A673 (cell line): ENCODE data around the gene ATP1A2. TPM values are rescaled to one million over a fixed set of nuclear protein-coding genes. Genes with fewer than 3 reads are reported as not detected.

Experiments used
- BruUV-seq: library from RNA; stranded (reverse); fragments of 400-500 nt; replicated peaks from 2 replicates; lab custom pipeline; 2021; lab: Mats Ljungman, UMichigan
- CTCF ChIA-PET: fragments of 300-600 bp; sonication (Branson Sonifier 250); formaldehyde crosslinking; loops from one replicate; lab custom pipeline; 2022; ENCODE audit warnings: antibody characterized with exemption; lab: Charles Lee
- POLR2A ChIA-PET: fragments of 300-600 bp; sonication (Branson Sonifier 250); formaldehyde crosslinking; loops from one replicate; lab custom pipeline; 2022; ENCODE audit warnings: antibody characterized with exemption; ENCODE audit not compliant: low non-redundant PET; lab: Charles Lee
- DNase-seq: peaks from one replicate; pipeline ENCODE4 v3.0.0-alpha.2; 2015; ENCODE audit warnings: low spot score
- H3K27ac ChIP-seq: fragments of 200-600 bp; sonication (generic); 2 replicates; pipeline ENCODE4 v1.5.1; 2016; ENCODE audit warnings: mixed run types, low read depth, mild to moderate bottlenecking, mixed read lengths, antibody characterized with exemption, low read length; ENCODE audit not compliant: poor library complexity, severe bottlenecking
- H3K27me3 ChIP-seq: fragments of 200-600 bp; sonication (generic); replicated peaks from 2 replicates; pipeline ENCODE4 v1.6.1; 2017; ENCODE audit warnings: mixed run types, low read depth, mild to moderate bottlenecking, mixed read lengths, antibody characterized with exemption, low read length; ENCODE audit not compliant: insufficient read depth, poor library complexity
- H3K36me3 ChIP-seq: fragments of 200-600 bp; sonication (generic); 2 replicates; pipeline ENCODE4 v1.6.1; 2016; ENCODE audit warnings: mixed run types, mild to moderate bottlenecking, mixed read lengths, antibody characterized with exemption, low read length; ENCODE audit not compliant: insufficient read depth, poor library complexity, severe bottlenecking
- H3K4me1 ChIP-seq: fragments of 200-600 bp; sonication (generic); 2 replicates; pipeline ENCODE4 v1.6.1; 2017; ENCODE audit warnings: mixed run types, mild to moderate bottlenecking, mixed read lengths, antibody characterized with exemption, low read length; ENCODE audit not compliant: insufficient read depth, poor library complexity, severe bottlenecking
- H3K4me3 ChIP-seq: fragments of 200-600 bp; sonication (generic); 2 replicates; pipeline ENCODE4 v1.5.1; 2016; ENCODE audit warnings: low read depth, mixed run types, mild to moderate bottlenecking, mixed read lengths, low read length; ENCODE audit not compliant: poor library complexity, severe bottlenecking
- H3K9me3 ChIP-seq: fragments of 200-600 bp; sonication (generic); 2 replicates; pipeline ENCODE4 v1.6.1; 2016; ENCODE audit warnings: mixed run types, low read depth, mild to moderate bottlenecking, mixed read lengths, antibody characterized with exemption, low read length; ENCODE audit not compliant: poor library complexity, severe bottlenecking
- CTCF ChIP-seq: fragments of 300-800, 200-600 bp; sonication (generic); conservative IDR thresholded peaks from 2 replicates; pipeline ENCODE4 v1.5.1; 2017; ENCODE audit warnings: low read depth, mild to moderate bottlenecking, antibody characterized with exemption, low read length, moderate library complexity, mixed read lengths
- EZH2 ChIP-seq: fragments of 200-600 bp; sonication (generic); IDR thresholded peaks from 2 replicates; pipeline ENCODE4 v1.6.1; 2017; ENCODE audit warnings: borderline replicate concordance, low read depth, mild to moderate bottlenecking, mixed read lengths, antibody characterized with exemption, low read length; ENCODE audit not compliant: poor library complexity, severe bottlenecking
- intact Hi-C: fragments of 100-400 bp; cut with micrococcal nuclease; formaldehyde crosslinking; loops from one replicate; pipeline ENCODE4 v1.10.0; 2022; ENCODE audit not compliant: unreplicated experiment
- total RNA-seq: library from RNA; stranded (reverse); gene quantifications from 2 replicates; pipeline ENCODE4 v1.2.3, GENCODE V29; 2021

The ATP1A2 gene
- total RNA-seq, 1 experiment from 2014 or later: not detected

GRCh38 chr1:160148121-160148520 is 32.6 kb downstream of the ATP1A2 start:
- Histone ChIP-seq H3K27me3 (no peaks in the 10 kb centered on the region), H3K36me3 (no peaks in the 10 kb centered on the region), H3K9me3 (no peaks in the 10 kb centered on the region), H3K27ac (no peak overlapping the region), H3K4me3 (no peak overlapping the region), H3K4me1 (no peaks in the 10 kb centered on the region)
- intact Hi-C loops: no loop called here
- BruUV-seq: no TSS peak
- CTCF ChIA-PET: interaction anchor here (0.7 kb wide), 2 partner anchors 25 to 840 kb away, joined by 3 to 4 read pairs; no protein-coding TSS in a partner anchor
- DNase-seq: no peak
- POLR2A ChIA-PET: interaction anchor here (0.6 kb wide), 1 partner anchor 180 kb away, joined by 3 read pairs; no protein-coding TSS in a partner anchor
- TF ChIP-seq CTCF: no peak
- TF ChIP-seq EZH2: no peak

GRCh38 chr1:160149233-160149632 is 33.7 kb downstream of the ATP1A2 start:
- ChIA-PET POLR2A (interaction anchor here (0.6 kb wide), 1 partner anchor 179 kb away, joined by 4 read pairs; no protein-coding TSS in a partner anchor), CTCF (no interaction called here)
- Histone ChIP-seq H3K4me1 (no peaks in the 10 kb centered on the region), H3K36me3 (no peaks in the 10 kb centered on the region), H3K4me3 (no peak overlapping the region), H3K27ac (no peak overlapping the region), H3K27me3 (no peaks in the 10 kb centered on the region), H3K9me3 (no peaks in the 10 kb centered on the region)
- intact Hi-C loops: no loop called here
- TF ChIP-seq EZH2: no peak
- no peak for TF ChIP-seq CTCF
- no peak for DNase-seq
- BruUV-seq: no TSS peak

- POLR2A ChIA-PET: interaction anchor here (0.6 kb wide), 1 partner anchor 179 kb away, joined by 4 read pairs; no protein-coding TSS in a partner anchor
- no peak for DNase-seq
- TF ChIP-seq CTCF: no peak
- TF ChIP-seq EZH2: no peak
- no TSS peak for BruUV-seq
- Histone ChIP-seq H3K4me1 (no peaks in the 10 kb centered on the region), H3K9me3 (no peaks in the 10 kb centered on the region), H3K4me3 (no peak overlapping the region), H3K27me3 (no peaks in the 10 kb centered on the region), H3K36me3 (no peaks in the 10 kb centered on the region), H3K27ac (no peak overlapping the region)
- CTCF ChIA-PET: no interaction called here
- intact Hi-C loops: no loop called here
Observed at GRCh38 chr1:160149716-160150115, 34.2 kb downstream of the ATP1A2 start.
